Transverse colon (tissue), 3 donors: ENCODE results near the gene SUOX.

Experiments
- POLR2A ChIP-seq: fragments of 450-650 bp; IDR thresholded peaks from one replicate; pipeline ENCODE4 v1.6.1; 2016; ENCODE audit warnings: antibody characterized with exemption, mild to moderate bottlenecking, moderate library complexity
- TF ChIP-seq, protein P1 (sequence below), 5 experiments: fragments of 200-600 bp in 3 of 5; fragments of 450-650 bp in 2 of 5; sonication (generic) in 3 of 5; IDR thresholded peaks; 1 replicate in 2 of 5; 2 replicates in 3 of 5; pipeline ENCODE4 v1.5.1; 2016 to 2017; ENCODE audit warnings: antibody characterized with exemption in 5 of 5, inconsistent platforms in 3 of 5, mild to moderate bottlenecking in 2 of 5, moderate library complexity in 1 of 5

DNA sequence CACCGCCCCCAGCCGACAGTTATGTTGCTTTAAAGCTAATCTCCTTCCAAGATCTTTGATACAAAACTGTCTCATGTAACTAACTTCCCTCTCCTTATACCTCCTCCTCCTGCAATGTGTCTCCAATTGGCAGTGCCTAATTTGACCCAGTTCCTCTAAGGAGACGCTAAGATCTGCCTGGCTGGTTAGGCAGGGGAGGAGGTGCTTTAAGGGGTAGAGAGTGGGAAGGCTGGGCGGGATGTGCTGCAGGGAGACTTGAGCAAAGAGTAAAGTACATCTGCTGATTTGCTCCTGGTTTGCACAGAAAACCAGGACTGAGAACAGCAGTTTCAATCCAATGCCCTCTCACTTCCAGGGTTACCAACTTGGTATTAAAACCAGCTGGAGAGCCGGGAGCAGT, 16.4 kb downstream of the SUOX start:
- TF ChIP-seq, protein P1, sequence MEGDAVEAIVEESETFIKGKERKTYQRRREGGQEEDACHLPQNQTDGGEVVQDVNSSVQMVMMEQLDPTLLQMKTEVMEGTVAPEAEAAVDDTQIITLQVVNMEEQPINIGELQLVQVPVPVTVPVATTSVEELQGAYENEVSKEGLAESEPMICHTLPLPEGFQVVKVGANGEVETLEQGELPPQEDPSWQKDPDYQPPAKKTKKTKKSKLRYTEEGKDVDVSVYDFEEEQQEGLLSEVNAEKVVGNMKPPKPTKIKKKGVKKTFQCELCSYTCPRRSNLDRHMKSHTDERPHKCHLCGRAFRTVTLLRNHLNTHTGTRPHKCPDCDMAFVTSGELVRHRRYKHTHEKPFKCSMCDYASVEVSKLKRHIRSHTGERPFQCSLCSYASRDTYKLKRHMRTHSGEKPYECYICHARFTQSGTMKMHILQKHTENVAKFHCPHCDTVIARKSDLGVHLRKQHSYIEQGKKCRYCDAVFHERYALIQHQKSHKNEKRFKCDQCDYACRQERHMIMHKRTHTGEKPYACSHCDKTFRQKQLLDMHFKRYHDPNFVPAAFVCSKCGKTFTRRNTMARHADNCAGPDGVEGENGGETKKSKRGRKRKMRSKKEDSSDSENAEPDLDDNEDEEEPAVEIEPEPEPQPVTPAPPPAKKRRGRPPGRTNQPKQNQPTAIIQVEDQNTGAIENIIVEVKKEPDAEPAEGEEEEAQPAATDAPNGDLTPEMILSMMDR (IDR thresholded peaks at IDR 0.05): no peak
- no peak for TF ChIP-seq POLR2A
